HG03196 (cell line): ENCODE data around the gene AGBL4.
"Not testable (repeated sequence)": the region's sequence is repeated elsewhere in the genome, so short reads cannot be mapped to it uniquely, and the experiment has no call there.

ENCODE experiments used
- ATAC-seq: cut with Tn5 transposase; IDR thresholded peaks from one replicate; pipeline ENCODE4 v1.9.1; 2021; ENCODE audit not compliant: unreplicated experiment

The AGBL4 gene

DNA sequence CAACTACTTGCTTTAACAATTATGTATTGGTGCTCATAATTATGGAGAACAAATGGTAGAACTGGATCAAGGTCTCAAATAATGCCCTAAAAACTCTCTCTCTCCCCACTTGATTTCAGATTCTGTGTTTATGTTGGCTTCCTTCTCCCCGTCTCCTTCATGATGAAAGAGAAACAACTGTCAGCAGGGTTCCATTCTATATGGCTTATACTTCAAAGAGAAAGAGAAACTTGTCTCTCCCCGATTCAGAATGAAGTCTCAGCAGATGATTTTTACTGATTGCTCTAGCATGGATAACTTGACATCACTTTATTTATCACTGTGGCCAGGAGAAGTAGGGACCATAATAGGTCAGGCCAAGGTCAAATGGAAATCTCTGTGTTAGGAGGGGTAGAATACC is 575.6 kb downstream of the AGBL4 start:
- no peak for ATAC-seq

DNA sequence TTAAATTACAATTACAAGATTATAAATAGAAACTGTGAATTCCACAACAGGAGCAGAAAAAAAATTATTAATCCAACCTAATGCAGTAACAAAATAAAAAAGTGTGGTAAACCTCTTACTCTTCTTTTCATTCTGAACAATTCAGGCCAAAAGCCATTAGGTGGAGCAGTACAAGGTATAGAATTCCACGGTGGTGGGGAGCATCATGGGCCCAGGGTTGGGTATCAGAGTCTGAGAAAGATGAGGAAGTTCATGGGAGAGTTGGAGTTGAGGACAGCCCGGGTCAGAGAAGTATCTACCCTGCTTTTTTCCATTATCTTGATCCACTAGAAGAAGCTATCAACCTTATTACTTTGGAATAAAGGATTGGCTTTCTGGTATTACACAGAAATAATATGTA is 586.9 kb downstream of the AGBL4 start:
- ATAC-seq: no peak

DNA sequence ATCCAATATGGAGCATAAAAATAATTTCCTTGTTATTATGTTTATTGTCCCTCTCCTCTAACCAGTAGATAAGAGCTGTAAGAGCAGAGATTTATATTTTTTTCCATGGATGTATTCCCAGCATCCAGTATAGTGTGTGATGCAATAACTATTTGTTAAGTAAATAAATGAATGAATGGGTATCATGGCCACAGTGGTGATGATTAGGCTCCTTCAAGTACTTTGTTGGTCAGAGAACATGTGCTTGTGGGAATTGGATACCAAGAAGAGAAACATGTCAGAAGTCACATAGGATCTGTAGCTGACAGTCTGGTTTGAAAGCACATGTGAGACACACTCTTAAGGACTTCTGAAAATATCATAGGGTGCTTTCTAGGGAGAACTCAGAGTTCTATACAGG is 588.5 kb downstream of the AGBL4 start:
- no peak for ATAC-seq

DNA sequence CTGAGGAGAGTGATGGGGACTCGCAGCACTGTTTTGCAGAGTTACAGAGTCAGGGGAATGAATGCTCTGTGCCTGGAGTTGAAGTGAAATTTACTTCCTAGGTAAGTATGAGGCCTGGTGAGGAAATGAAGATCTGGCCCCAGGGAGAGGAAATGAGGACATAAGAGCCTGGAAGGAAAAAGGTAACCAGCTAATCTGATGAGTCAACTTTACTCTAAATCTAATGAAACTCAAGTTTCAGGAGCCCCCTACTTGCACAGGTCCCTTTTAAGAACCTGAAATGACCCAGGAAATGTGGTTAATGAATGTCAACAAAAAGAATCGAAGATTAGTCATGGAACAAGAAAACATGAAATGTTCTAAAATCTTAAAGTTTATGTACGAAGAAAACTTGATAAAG is 599.0 kb downstream of the AGBL4 start:
- ATAC-seq: no peak

DNA sequence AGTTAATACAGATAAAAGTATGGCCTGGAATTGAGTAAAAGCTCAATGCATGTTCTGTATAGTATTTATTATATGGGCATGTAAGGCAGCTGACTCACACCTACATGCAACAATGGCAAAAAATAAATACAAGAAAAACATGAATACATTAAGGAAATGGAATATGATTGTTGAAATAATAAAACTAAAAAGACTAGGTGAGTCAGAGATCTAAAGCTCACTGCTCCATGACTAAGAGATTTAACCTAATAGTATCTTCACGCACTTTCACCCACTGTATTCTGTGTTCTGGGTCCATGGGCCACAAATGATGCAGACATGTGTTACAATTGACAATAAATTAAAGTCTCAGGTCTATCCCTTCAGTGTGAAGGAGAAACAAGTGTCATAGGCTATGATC is 607.0 kb downstream of the AGBL4 start:
- no peak for ATAC-seq

DNA sequence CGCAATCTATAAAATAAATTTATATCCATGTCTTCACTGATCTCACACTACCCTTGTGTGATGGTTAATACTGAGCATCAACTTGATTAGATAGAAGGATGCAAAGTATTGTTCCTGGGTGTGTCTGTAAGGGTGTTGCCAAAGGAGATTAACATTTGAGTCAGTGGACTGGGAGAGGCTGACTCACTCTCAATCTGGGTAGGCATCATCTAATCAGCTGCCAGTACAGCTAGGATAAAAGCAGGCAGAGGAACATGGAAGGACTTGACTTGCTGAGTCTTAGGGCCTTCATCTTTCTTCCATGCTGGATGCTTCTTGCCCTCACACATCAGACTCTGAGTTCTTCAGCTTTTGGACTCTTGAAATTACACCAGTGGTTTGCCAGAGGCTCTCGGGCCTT is 615.4 kb downstream of the AGBL4 start:
- no peak for ATAC-seq

DNA sequence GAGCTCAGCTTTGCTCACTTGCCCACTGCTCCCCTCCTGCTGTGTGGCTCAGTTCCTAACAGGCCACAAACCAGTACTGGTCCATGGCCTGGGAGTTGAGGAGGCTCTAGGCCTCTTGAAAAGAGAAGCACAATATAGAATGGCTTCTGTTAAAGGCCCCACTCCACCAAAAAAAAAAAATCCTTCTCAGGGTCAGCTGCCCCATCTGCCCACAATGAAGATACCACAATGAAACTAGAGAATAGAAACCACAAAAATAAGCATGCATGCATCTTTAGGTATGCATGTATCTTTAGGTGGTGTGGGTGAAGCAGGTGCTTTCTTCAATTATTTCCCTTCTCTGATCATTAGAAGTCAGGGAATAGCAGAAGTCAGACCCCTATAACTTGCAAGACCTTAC is 626.7 kb downstream of the AGBL4 start:
- ATAC-seq: no peak

DNA sequence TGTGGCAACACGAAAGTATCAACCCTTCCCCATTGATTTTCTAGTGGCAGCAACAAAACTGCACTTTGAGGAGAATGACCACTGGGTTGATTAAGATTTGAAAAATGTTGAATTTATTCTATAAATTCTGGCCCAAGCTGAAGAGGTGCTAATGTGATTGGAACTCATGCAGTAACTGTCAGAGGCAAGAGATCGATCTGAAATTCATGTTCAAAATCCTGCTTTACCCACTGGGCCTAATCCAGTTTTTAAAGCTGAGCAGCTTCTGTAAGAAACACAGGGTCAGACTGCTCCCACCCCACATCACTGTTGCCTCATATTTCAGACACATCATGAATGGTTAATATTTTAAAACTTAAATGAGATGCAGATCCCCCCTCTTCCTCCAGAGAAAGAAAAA is 629.6 kb downstream of the AGBL4 start:
- ATAC-seq: no peak

DNA sequence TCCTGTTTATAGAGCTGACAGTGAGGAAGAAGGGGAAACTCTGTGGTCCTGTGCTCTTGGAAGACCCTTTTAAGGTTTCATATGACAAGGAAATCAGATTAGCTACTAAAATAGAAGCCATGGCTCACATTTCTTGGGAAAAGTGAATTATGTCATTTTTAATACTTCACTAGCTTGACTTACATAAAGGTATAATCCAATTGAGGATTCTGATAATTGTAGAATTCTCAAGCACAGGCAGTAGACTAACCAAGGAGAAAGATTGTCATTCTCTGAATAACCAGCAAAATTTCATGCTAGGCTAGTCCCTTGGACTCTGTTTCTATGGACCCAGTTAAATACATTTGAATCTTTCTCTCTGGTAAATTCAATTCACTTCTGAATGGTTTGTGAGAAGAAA is 634.1 kb downstream of the AGBL4 start:
- no peak for ATAC-seq

DNA sequence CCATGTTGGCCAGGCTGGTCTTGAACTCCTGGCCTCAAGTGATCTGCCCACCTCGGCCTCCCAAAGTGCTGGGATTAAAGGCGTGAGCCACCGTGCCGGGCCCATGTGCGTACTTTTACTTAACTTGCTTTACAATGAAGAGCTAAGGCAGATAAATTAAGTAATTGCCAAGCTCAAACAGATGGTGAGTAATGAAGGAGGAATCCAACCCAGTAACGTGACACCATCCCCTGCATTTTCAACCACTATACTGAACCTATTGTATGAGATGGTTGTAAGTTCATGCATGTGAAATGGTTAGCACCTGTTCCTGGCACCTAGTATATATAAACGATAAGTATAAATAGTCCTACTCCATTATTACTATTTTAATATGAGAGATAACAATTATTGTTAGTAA is 659.1 kb downstream of the AGBL4 start:
- no peak for ATAC-seq

DNA sequence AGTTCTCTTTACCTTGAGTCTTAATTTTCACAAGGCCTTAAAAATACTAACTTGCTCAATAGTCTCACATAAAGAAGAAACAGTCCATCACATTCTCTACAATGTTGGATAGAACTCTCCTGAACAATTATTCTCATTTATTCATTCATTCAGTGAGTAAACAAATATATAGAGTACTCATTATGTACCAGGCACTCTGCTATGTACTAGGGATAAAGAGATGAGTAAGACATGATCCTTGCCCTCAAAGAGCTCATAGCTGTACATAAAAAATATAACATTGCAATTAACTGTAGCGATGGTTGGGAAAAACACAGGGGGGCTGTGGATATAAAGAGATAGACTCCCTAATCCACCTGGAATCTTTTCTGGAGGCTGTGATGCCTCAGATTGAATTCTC is 660.1 kb downstream of the AGBL4 start:
- ATAC-seq: no peak

DNA sequence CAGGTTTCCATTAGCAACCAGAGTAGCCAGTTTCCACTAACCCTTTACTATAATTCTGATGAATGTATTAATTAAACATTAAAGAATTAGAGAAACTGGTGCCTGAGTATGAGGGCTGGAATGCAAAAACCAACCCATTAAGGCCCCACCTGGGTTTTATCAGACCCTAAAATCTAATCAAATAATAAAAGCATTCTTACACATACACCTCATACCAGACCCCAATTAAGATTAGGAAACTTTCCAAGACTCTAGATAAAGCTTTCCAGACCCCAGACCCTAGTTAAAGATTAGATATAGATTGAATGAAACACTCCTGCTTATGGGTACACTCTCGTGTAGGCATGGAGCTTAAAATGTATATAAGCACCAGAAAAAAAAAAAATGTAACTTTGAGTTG is 665.7 kb downstream of the AGBL4 start:
- ATAC-seq: no peak

DNA sequence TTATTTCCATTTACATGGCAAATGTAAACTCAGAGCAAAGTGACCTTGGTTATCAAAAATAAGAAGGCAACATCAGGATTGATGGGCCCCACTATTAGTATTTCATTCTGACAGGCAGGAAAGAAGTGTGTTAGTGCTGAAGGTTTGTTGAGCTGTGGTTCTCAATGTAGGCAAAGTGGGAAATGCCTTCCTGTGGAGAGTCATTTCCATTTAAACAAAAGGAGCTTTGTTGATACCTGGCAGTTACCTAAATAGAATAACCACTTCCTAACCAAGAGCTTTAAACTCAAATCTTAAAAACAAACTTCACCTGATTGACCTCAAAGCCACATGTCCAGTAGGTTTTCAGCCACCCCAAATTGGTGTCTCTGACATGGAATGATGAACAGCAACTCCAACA is 667.2 kb downstream of the AGBL4 start:
- ATAC-seq: no peak

DNA sequence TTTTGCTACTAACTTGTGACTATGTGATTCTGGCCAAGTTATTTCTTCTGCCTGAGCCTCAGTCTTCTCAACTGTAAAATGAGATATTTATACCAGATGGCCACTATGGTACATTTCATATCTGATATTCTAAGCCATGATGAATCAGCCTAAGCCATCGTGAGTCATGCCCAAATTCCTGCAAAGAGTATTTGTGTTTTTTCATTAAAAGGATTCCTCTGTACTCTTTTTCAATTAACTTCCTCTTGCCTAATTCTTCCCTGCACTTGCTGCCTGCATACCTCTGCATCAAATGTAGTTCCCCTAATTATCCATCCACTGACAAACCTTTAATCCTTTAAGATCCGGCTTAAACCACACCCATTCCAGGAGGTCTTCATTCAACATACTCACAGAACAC is 672.0 kb downstream of the AGBL4 start:
- no peak for ATAC-seq

DNA sequence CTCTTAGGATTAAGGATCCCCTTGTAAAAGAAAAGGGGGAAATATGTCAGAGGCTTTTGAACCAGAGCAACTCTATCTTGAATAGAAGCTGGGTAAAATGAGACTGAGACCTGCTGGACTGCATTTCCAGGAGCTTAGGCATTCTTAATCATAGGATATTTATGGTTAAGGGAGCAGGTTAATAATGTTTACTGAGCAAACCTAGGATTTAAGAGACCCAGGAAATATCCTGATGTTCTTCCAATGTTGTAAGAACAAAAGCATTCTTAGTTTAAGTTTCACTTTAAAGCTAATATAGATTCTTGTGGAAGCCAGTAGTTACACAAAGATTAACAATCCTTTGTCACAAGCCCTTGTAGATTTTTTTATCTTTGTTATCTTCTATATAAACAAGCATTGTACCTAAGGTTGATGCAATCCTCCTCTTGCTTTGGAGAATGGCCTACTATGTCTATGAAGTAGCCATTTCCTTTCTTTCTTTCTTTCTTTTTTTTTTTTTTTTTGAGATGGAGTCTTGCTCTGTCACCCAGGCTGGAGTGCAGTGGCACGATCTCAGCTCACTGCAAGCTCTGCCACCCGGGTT is 676.9 kb downstream of the AGBL4 start:
- ATAC-seq: no peak

DNA sequence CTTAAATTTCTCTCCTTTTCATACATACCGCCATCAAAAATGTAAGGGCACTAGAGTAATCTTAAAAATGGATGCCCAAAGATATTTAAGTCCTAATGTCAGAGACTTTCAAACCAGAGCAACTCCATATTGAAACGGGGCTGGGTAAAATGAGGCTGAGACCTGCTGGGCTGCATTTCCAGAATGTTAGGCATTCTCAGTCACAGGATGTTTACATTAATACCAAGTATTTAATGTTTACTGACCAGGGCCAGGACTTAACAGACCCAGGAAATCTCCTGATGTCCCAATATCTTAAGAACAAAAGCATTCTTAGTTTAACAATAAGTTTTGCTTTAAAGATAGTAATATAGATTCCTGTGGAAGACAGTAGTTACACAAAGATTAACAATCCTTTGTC is 683.2 kb downstream of the AGBL4 start:
- no peak for ATAC-seq

DNA sequence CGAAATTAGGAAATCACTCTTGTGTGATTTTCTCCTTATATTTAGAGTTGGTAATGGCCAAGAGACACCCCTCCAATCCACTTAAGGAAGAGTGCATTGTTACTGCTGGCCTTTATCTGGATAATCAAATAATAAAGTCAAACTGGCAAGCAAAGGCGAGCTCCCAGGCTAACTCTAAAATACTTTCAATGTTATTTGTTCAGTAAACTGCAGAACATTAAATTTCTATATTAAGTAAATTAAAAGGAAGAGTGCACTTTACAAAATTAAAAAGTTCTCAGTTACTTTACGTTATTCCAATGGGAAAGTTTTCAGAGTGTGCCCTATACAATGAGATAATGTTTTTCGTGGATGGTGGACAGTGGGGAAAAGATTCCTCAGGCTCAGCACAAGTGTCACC is 684.7 kb downstream of the AGBL4 start:
- ATAC-seq: no peak

DNA sequence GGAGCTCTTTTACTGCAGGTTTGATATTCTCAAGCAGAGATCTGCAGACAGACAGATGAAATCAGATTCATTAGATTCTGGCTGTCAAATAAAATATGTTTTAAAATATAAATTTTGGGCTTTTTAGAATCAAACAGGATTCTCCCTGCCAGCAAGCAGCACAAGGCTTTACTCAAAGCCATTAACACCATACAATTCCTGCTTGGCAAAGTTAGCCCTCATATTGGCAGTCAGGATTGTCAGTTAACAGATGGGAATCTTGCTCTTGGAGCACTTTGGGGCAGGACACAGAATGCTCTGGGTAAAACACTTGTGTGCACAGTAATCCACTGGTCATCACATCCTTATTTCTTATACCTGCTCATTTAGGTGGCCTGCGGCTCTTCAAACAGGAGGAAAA is 686.5 kb downstream of the AGBL4 start:
- ATAC-seq: no peak

DNA sequence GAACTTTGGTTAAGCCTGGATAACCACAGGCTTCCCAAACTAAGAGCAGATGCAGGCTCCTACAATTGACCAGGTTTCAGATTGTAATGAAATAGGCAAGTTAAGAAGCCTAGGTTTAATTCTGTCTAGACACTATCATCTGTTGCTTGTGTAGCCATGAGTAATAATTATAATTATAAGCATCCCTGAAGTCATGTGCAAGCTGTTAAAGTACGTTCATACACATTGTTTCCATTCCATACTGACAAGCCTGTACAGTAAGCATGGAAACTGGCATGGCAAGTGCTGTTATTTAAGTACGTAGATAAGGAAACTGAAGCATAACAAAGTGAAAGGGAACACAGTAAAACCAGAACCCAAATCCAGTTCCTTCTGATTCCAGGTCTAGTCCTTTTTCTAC is 689.8 kb downstream of the AGBL4 start:
- ATAC-seq: no peak

DNA sequence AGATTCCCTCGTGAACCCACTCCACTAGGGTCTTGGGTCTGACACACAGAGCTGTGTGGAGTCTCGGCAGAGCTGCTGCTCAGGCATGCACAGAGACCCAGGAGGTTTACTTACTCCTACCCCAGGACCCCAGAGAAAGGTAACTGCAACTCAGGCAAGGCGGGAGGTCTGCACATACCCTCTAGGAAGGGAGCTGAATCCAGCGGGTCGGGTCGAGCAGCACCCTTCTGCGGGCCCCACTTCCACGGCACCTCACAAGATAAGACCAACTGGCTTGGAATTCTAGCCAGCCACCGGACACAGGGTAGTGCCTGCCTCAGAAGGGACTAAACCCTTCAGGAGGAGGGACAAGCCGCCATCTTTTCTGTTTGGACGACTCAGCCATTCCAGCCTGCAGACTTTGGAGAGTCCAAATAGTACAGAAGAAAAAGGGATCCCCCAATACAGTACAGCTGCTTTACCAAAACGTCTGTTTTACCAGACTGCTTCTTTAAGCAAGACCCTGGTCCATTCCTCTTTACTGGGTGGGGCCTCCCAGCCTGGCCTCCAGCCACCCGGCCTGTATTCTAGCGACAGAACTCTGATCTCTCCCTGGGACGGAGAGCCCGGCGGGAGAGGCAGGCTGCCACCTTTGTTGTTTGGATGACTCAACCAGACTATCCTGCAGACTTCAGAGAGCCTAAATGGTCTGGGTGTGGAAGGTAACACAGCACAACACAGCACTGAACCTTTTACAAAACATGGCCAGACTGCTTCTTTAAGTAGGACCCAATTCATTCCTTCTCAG is 692.5 kb downstream of the AGBL4 start:
- ATAC-seq: no peak

DNA sequence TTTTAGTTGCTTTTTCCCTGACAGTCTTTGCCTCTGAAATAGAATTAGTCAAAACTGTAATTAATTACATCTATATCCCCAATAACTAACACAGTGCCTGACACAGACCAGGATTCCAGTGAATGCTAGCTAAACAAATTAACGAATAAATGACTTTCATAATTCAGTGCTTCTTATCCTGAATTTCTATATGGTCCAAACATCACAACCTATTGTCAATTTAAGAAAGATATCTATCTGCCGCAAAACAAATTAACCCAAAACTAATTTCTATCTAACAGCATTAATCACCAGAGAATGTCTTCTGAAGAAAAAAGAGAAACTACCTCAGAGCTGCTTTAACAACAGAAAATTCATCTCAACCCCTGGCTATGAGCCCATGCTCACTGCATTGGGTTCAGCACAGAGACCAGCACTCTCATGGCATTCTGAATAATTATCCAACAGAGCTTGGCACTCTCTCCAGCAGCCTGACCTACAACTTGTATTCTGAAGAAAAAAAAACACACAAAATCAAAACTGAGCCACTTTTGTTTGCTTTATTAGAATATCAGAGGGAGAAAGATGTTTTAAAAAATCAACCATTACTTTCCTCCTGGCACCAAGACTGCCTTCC is 699.7 kb downstream of the AGBL4 start:
- no peak for ATAC-seq

DNA sequence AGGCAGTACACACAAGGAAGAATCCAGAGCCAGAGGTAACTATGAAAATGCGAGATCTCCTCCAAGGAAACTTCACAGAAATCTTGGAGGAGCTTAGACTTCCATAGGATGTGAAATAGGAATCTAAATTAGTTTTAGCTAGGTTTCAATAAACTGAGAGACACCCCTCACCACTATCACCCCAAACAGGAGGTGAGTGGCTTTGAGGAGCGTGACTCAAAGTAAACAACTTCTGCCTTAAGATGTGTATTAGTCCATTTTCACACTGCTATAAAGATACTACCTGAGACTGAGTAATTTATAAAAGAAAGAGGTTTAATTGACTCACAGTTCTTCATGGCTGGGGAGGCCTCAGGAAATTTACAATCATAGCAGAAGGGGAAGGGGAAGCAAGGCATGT is 703.3 kb downstream of the AGBL4 start:
- ATAC-seq: not testable (repeated sequence)
